Measurements from ENCODE around the gene SETBP1.

Gene SETBP1

DNA sequence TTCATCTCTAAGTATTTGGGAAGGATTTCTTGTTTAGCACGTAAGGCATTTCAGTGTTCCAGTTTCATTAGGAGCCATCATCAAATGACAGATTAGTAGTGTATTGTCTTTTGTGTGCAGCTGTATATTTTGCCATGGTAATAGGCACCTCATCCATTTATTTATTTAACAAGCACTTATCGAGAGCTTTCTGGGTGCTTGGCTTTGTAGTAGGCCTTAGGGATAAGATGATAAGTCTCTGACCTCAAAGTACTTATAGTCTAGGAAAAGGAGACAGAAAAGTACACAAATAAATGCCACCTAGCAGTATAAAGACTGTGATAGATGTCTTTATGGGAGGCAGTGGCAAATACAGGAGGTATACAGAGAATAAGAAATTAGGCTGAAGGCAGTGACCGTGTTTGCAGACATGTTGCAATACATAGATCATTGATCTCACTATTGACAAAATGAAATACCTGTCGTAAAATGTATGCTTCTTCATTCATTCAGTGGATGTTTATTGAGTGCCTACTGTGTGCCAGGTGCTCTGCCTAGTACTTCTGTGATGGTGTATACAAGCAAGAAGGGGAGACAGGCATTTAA lies 265.9 kb downstream of the SETBP1 start:
- H3K4me3 ChIP-seq (ENCODE audit: low read depth, low read length): no peak overlapping the region
- DNase-seq (ENCODE audit: low read depth): no peak
- TF ChIP-seq, protein P1, sequence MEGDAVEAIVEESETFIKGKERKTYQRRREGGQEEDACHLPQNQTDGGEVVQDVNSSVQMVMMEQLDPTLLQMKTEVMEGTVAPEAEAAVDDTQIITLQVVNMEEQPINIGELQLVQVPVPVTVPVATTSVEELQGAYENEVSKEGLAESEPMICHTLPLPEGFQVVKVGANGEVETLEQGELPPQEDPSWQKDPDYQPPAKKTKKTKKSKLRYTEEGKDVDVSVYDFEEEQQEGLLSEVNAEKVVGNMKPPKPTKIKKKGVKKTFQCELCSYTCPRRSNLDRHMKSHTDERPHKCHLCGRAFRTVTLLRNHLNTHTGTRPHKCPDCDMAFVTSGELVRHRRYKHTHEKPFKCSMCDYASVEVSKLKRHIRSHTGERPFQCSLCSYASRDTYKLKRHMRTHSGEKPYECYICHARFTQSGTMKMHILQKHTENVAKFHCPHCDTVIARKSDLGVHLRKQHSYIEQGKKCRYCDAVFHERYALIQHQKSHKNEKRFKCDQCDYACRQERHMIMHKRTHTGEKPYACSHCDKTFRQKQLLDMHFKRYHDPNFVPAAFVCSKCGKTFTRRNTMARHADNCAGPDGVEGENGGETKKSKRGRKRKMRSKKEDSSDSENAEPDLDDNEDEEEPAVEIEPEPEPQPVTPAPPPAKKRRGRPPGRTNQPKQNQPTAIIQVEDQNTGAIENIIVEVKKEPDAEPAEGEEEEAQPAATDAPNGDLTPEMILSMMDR (IDR thresholded peaks at IDR 0.05; ENCODE audit: insufficient read depth, low read depth, low read length, missing control alignments): no peak

DNA sequence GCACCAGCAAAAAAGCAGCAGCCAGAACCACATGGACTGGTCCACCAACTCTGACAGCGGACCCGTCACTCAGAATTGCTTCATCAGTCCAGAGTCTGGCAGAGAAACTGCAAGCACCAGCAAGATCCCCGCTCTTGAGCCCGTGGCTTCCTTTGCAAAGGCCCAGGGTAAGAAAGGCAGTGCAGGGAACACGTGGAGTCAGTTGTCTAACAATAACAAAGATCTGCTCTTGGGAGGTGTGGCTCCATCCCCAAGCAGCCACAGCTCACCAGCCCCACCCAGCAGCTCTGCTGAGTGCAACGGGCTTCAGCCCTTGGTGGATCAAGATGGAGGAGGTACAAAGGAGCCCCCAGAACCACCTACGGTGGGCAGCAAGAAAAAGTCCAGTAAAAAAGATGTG lies 269.3 kb downstream of the SETBP1 start:
- TF ChIP-seq, protein P1 (IDR thresholded peaks at IDR 0.05; ENCODE audit: insufficient read depth, low read depth, low read length, missing control alignments): no peak
- H3K4me3 ChIP-seq (ENCODE audit: low read depth, low read length): no peak overlapping the region
- no peak for DNase-seq (ENCODE audit: low read depth)

DNA sequence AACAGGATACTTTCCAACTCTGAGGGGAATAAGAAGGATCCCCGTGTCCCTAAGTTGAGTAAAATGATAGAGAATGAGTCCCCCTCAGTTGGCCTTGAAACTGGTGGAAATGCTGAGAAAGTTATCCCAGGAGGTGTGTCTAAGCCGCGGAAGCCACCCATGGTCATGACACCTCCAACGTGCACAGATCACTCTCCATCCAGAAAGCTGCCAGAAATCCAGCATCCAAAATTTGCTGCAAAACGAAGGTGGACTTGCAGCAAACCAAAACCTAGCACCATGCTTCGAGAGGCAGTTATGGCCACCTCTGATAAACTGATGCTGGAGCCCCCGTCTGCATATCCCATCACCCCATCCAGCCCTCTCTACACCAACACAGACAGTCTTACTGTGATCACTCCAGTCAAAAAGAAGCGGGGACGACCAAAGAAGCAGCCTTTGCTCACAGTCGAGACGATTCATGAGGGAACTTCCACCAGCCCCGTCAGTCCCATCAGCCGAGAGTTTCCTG lies 270.1 kb downstream of the SETBP1 start:
- DNase-seq (ENCODE audit: low read depth): no peak
- no peak overlapping the region for H3K4me3 ChIP-seq (ENCODE audit: low read depth, low read length)
- TF ChIP-seq, protein P1 (IDR thresholded peaks at IDR 0.05; ENCODE audit: insufficient read depth, low read depth, low read length, missing control alignments): no peak

DNA sequence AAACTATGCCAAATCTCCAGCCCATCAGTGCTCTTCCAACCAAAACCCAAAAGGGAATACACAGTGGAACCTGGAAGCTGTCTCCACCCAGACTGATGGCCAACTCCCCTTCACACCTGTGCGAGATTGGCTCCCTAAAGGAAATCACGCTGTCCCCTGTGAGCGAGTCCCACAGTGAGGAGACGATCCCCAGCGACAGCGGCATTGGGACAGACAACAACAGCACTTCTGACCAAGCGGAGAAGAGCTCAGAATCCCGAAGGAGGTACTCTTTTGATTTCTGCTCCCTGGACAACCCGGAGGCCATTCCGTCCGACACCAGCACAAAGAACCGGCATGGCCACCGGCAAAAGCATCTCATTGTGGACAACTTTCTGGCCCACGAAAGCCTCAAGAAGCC lies 271.1 kb downstream of the SETBP1 start:
- no peak for DNase-seq (ENCODE audit: low read depth)

DNA sequence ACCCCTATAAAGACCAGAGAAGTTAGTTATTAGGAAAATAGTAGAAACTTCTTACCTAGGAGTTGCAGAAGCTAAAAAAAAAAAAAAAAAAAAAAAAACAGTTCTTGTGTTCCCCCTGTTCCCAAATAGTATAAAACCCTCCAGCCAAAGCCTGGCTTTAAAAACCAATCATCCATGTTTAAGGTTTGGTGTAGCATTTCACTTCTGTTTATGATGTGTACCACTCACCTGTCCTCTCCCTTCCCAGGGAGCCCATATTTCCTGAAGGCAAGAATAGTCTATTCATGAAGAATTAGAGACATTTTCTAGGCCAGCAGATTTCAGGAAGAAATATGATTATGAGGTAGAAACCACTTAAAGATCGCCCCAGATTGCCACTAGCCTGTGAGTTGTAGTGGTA lies 273.6 kb downstream of the SETBP1 start:
- H3K4me3 ChIP-seq (ENCODE audit: low read depth, low read length): no peak overlapping the region
- DNase-seq (ENCODE audit: low read depth): no peak
- TF ChIP-seq, protein P1 (IDR thresholded peaks at IDR 0.05; ENCODE audit: insufficient read depth, low read depth, low read length, missing control alignments): no peak

More for the DNA sequence above, 271.1 kb downstream of the SETBP1 start:
- H3K4me3 ChIP-seq (ENCODE audit: low read depth, low read length): no peak overlapping the region
- TF ChIP-seq, protein P1 (IDR thresholded peaks at IDR 0.05; ENCODE audit: insufficient read depth, low read depth, low read length, missing control alignments): no peak

DNA sequence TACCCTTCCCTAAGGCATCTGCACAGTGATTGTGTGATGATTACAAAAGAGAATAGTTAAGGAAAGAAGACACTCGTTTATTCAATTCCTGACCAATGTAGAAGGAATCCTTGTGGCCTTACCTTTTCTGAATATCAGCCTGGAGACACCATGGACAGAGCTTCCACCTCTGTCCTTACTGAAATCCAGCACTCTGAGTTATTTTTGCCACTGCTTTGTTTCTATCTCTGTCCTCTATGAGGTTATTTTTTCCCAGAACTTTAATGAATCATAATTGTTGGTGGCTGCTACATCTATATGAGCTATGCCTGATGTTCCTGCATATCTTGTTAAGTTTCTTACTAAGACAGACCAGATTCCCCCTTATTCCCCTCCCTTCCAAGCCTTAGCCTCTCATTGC lies 275.1 kb downstream of the SETBP1 start:
- no peak overlapping the region for H3K4me3 ChIP-seq (ENCODE audit: low read depth, low read length)
- no peak for DNase-seq (ENCODE audit: low read depth)
- TF ChIP-seq, protein P1 (IDR thresholded peaks at IDR 0.05; ENCODE audit: insufficient read depth, low read depth, low read length, missing control alignments): no peak

DNA sequence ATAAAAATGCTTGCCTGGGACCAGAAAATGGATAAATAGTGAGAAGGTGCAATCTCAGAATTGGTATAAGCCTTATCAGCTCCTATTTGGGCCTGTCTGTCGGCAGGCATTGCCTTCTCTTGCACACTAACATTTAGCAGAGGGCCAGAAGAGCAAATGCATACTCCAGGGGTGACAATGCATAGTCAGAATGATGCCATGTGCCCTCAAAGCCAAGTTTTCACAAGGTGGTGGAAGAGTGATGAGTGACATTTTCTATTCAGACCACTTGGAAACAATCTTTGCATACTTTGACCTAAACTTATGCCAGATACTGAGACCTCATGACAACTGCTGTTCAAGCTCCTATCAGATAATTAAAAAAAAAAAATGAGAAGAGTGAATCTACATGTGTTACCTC lies 276.3 kb downstream of the SETBP1 start:
- TF ChIP-seq, protein P1 (IDR thresholded peaks at IDR 0.05; ENCODE audit: insufficient read depth, low read depth, low read length, missing control alignments): no peak

More for the DNA sequence above, 276.3 kb downstream of the SETBP1 start:
- H3K4me3 ChIP-seq (ENCODE audit: low read depth, low read length): no peak overlapping the region
- no peak for DNase-seq (ENCODE audit: low read depth)
